ENCODE data around the gene APC2. TPM values are rescaled to one million over a fixed set of nuclear protein-coding genes. Genes with fewer than 3 reads are reported as not detected.
"Not testable (repeated sequence)": the region's sequence is repeated elsewhere in the genome, so short reads cannot be mapped to it uniquely, and the experiment has no call there.

The APC2 gene
- polyA plus RNA-seq, 1 donor (not counting 4 experiments of a cell fraction or from before 2014, with no cell fraction given) = 0.01 TPM

DNA sequence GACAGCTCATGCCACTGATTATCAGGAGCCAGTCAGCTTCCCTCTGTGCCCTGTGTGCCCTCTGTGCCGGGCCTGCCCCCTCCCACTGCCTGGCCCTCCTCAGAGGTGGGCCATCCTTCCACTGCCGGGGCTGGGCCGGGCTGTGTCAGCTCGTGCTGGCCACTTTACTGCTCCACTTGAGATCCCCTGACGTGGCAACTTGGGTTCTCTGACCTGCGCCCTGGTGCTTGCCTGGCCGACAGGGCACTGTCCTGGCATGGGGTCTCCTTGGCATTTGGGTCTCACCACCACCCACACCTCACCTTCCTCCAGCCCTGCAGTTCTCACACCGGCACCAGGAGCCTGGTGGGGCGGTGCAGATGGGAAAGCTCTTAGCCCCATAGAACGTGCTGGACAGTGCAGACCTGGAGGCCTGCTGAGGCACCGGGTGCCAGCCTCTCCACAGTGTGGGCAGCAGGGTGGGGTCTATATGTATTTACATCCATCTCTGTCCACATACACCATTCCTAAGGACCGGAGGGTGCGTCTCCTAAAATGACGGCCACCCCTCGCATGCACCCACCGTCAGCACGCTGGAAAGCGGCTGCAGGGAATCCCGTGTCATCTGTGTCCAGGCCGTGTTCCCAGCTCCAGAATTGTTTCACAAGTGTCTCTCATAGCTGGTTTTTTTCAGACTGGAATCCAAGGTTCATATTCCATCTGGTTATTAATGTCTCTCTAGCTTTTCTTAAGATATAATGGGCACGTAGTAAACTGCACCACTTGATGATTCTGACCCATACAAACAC is 30.8 kb upstream of the APC2 start:
- H3K27ac ChIP-seq (ENCODE audit: control insufficient read depth, insufficient read depth, low read length) = no peak overlapping the region
- H3K27me3 ChIP-seq (ENCODE audit: control insufficient read depth, extremely low read depth, insufficient read depth, low read length) = no peaks in the 10 kb centered on the region
- DNase-seq (ENCODE audit: low read depth, low spot score) = no peak
- dilution Hi-C loops (cut with MboI; ENCODE audit: extremely low pct_ligation_motif_present, low sequenced_read_pairs) = no loop called here
- FAIRE-seq = no peak
- peaks cover 49% of the 10 kb centered on the region for H4K20me1 ChIP-seq (ENCODE audit: control insufficient read depth, extremely low read depth, insufficient read depth, low read length)
- TF ChIP-seq, protein P1, sequence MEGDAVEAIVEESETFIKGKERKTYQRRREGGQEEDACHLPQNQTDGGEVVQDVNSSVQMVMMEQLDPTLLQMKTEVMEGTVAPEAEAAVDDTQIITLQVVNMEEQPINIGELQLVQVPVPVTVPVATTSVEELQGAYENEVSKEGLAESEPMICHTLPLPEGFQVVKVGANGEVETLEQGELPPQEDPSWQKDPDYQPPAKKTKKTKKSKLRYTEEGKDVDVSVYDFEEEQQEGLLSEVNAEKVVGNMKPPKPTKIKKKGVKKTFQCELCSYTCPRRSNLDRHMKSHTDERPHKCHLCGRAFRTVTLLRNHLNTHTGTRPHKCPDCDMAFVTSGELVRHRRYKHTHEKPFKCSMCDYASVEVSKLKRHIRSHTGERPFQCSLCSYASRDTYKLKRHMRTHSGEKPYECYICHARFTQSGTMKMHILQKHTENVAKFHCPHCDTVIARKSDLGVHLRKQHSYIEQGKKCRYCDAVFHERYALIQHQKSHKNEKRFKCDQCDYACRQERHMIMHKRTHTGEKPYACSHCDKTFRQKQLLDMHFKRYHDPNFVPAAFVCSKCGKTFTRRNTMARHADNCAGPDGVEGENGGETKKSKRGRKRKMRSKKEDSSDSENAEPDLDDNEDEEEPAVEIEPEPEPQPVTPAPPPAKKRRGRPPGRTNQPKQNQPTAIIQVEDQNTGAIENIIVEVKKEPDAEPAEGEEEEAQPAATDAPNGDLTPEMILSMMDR (optimal IDR thresholded peaks at IDR 0.05 in 1 of 3, IDR thresholded peaks at IDR 0.05 in 1 of 3, conservative IDR thresholded peaks at IDR 0.05 in 1 of 3; ENCODE audit: extremely low read depth in 1 of 3, insufficient read depth in 2 of 3, low read length in 3 of 3) = no peak
- no peak for TF ChIP-seq EZH2 (IDR thresholded peaks at IDR 0.05; ENCODE audit: low read length)
- H3K4me2 ChIP-seq (ENCODE audit: control insufficient read depth, extremely low read depth, insufficient read depth, low read depth, low read length) = no peak overlapping the region
- H3K4me3 ChIP-seq (ENCODE audit: control insufficient read depth in 2 of 3, extremely low read depth in 1 of 3, insufficient read depth in 2 of 3, low read depth in 1 of 3, low read length in 3 of 3) = no peak overlapping the region
- H3K4me1 ChIP-seq (ENCODE audit: control insufficient read depth, extremely low read depth, insufficient read depth, low read length) = peaks cover 26% of the 10 kb centered on the region
- peaks cover 40 to 59% of the 10 kb centered on the region in 2 experiments for H3K36me3 ChIP-seq (ENCODE audit: control insufficient read depth in 2 of 2, extremely low read depth in 1 of 2, insufficient read depth in 2 of 2, low read length in 2 of 2)
- H3K9me3 ChIP-seq (ENCODE audit: control insufficient read depth, low read depth, low read length) = no peaks in the 10 kb centered on the region
- no peak overlapping the region for H2AFZ ChIP-seq (ENCODE audit: control insufficient read depth, low read length)
- H3K9ac ChIP-seq (ENCODE audit: control insufficient read depth, extremely low read depth, insufficient read depth, low read length) = no peak overlapping the region
- H3K79me2 ChIP-seq (ENCODE audit: control insufficient read depth, insufficient read depth, low read length) = peaks cover 86% of the 10 kb centered on the region
- peaks cover 2% of the 10 kb centered on the region for H3K9me1 ChIP-seq (ENCODE audit: control insufficient read depth, extremely low read depth, insufficient read depth, low read length)

DNA sequence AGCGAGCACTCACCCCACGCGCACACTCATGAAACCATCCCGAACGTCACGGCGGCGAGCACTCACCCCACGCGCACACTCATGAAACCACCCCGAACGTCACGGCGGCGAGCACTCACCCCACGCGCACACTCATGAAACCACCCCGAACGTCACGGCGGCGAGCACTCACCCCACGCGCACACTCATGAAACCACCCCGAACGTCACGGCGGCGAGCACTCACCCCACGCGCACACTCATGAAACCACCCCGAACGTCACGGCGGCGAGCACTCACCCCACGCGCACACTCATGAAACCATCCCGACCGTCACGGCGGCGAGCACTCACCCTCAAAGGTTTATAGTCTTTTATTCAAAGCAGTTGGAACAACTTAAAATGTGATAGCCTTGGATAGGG is 29.8 kb upstream of the APC2 start:
- not testable (repeated sequence) for DNase-seq (ENCODE audit: low read depth, low spot score); H3K4me3 ChIP-seq (ENCODE audit: control insufficient read depth in 2 of 3, extremely low read depth in 1 of 3, insufficient read depth in 2 of 3, low read depth in 1 of 3, low read length in 3 of 3); H3K27me3 ChIP-seq (ENCODE audit: control insufficient read depth, extremely low read depth, insufficient read depth, low read length)

More for the DNA sequence above, 29.8 kb upstream of the APC2 start:
- H3K9me1 ChIP-seq (ENCODE audit: control insufficient read depth, extremely low read depth, insufficient read depth, low read length); FAIRE-seq; H2AFZ ChIP-seq (ENCODE audit: control insufficient read depth, low read length); H3K9me3 ChIP-seq (ENCODE audit: control insufficient read depth, low read depth, low read length); H3K27ac ChIP-seq (ENCODE audit: control insufficient read depth, insufficient read depth, low read length); H3K9ac ChIP-seq (ENCODE audit: control insufficient read depth, extremely low read depth, insufficient read depth, low read length); H3K4me2 ChIP-seq (ENCODE audit: control insufficient read depth, extremely low read depth, insufficient read depth, low read depth, low read length); dilution Hi-C loops (cut with MboI; ENCODE audit: extremely low pct_ligation_motif_present, low sequenced_read_pairs): not testable (repeated sequence)
- H3K36me3 ChIP-seq (ENCODE audit: control insufficient read depth in 2 of 2, extremely low read depth in 1 of 2, insufficient read depth in 2 of 2, low read length in 2 of 2) = peaks cover 40 to 59% of the 10 kb centered on the region in 2 experiments
- peaks cover 40% of the 10 kb centered on the region for H4K20me1 ChIP-seq (ENCODE audit: control insufficient read depth, extremely low read depth, insufficient read depth, low read length)
- H3K79me2 ChIP-seq (ENCODE audit: control insufficient read depth, insufficient read depth, low read length) = peaks cover 81% of the 10 kb centered on the region
- peaks cover 31% of the 10 kb centered on the region for H3K4me1 ChIP-seq (ENCODE audit: control insufficient read depth, extremely low read depth, insufficient read depth, low read length)
